ENCODE results near the gene PLLP.

DNA sequence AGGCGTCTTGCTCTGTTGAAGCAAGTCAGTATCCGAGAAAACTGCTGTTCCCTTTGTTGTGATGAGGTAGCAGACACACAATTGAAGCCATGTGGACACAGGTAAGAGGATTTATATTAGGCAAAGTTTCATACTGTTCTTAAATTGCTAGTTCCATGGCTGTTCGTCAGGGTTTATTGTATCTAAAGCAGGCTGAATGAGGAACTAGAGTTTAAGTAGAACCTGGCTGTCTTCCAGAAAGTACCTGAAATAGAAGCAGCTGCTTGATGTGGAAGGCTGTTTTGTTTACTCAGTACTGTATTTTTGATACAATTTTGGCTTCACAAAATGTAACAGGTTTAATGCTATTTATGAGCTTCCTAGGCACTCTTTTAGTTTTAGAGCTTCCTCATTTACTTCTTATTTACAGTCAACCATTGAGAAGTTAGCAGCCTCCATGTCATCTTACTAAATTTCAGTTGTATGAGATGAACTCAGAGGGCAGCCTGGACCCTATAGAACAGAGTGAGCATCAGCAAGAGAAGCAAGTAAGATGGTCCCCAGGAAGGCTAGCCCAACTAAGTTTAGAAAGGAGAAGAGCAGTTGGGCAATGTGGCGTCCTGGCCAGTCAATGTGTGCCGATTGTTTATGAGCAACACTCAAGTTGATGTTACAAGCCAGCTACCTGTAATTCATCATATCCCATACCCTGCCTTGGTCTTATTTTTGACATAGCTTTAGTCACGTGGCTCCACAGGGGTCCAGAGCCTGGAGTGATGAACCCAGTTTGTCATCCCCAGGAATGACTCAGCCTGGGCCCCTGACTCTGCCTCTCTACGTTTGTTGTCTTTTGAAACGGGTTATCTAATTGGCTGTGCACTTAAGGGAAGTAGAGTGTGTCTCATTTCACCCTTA, 49.1 kb downstream of the PLLP start:
- TF ChIP-seq, protein P1, sequence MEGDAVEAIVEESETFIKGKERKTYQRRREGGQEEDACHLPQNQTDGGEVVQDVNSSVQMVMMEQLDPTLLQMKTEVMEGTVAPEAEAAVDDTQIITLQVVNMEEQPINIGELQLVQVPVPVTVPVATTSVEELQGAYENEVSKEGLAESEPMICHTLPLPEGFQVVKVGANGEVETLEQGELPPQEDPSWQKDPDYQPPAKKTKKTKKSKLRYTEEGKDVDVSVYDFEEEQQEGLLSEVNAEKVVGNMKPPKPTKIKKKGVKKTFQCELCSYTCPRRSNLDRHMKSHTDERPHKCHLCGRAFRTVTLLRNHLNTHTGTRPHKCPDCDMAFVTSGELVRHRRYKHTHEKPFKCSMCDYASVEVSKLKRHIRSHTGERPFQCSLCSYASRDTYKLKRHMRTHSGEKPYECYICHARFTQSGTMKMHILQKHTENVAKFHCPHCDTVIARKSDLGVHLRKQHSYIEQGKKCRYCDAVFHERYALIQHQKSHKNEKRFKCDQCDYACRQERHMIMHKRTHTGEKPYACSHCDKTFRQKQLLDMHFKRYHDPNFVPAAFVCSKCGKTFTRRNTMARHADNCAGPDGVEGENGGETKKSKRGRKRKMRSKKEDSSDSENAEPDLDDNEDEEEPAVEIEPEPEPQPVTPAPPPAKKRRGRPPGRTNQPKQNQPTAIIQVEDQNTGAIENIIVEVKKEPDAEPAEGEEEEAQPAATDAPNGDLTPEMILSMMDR (IDR thresholded peaks at IDR 0.05): no peak
- TF ChIP-seq EP300 (IDR thresholded peaks at IDR 0.05) (no peak), POLR2AphosphoS5 (IDR thresholded peaks at IDR 0.05) (no peak)

Data from upper lobe of left lung (tissue), 4 donors.